ENCODE measurements around the gene ALOX5.

DNA sequence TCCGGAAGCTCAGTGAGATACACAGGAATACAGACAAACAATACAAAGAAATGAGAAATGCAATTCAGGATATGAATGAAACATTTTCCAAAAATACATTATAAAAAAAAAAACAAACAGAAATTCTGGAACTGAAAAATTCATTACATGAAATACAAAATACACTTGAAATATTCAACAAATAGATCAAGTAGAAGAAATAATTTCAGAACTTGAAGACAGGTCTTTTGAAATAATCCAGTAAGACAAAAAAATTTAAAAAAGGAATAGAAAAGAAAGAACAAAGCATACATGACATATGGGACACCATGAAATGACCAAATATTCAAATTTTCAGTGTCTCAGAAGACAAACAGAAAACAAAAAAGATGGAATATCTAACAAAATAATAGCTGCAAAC lies 102.5 kb downstream of the ALOX5 start:
- TF ChIP-seq EP300 (IDR thresholded peaks at IDR 0.05): no peak
- TF ChIP-seq, protein P1, sequence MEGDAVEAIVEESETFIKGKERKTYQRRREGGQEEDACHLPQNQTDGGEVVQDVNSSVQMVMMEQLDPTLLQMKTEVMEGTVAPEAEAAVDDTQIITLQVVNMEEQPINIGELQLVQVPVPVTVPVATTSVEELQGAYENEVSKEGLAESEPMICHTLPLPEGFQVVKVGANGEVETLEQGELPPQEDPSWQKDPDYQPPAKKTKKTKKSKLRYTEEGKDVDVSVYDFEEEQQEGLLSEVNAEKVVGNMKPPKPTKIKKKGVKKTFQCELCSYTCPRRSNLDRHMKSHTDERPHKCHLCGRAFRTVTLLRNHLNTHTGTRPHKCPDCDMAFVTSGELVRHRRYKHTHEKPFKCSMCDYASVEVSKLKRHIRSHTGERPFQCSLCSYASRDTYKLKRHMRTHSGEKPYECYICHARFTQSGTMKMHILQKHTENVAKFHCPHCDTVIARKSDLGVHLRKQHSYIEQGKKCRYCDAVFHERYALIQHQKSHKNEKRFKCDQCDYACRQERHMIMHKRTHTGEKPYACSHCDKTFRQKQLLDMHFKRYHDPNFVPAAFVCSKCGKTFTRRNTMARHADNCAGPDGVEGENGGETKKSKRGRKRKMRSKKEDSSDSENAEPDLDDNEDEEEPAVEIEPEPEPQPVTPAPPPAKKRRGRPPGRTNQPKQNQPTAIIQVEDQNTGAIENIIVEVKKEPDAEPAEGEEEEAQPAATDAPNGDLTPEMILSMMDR (IDR thresholded peaks at IDR 0.05): no peak
- TF ChIP-seq POLR2AphosphoS5 (IDR thresholded peaks at IDR 0.05): no peak
